HEK293 (cell line): Measurements from ENCODE around the gene BTBD9.

ENCODE experiments used
- CTCF ChIA-PET: fragments of 350-600 bp; formaldehyde crosslinking; extraction: SDS; loops from one replicate; lab custom pipeline; 2021; ENCODE audit warnings: antibody characterized with exemption; lab: Yijun Ruan, JAX
- POLR2A ChIA-PET: fragments of 300-600 bp; formaldehyde crosslinking; extraction: SDS; loops from one replicate; lab custom pipeline; 2020; ENCODE audit warnings: antibody characterized with exemption, inconsistent platforms; lab: Yijun Ruan, JAX
- H3K27ac ChIP-seq: fragments of 200-500 bp; sonication (Bioruptor generic); 2 replicates; pipeline ENCODE4 v1.5.1; 2014; ENCODE audit warnings: low read depth, low read length, control low read depth, inconsistent platforms; ENCODE audit errors: extremely low read depth
- H3K36me3 ChIP-seq, 2 experiments: fragments of 200-500 bp in 1 of 2; sonication (Bioruptor generic) in 1 of 2; 1 replicate in 1 of 2; 2 replicates in 1 of 2; pipeline ENCODE4 v1.5.1; 2014 to 2017; ENCODE audit warnings: inconsistent platforms in 2 of 2, low read length in 2 of 2; ENCODE audit not compliant: control insufficient read depth in 2 of 2, insufficient read depth in 1 of 2
- H3K4me1 ChIP-seq: fragments of 200-500 bp; sonication (Bioruptor generic); 2 replicates; pipeline ENCODE4 v1.5.1; 2014; ENCODE audit warnings: mild to moderate bottlenecking, low read length, inconsistent platforms; ENCODE audit not compliant: control insufficient read depth, insufficient read depth
- H3K4me3 ChIP-seq: 2 replicates; pipeline ENCODE4 v1.5.1; 2011; ENCODE audit warnings: low read depth, mild to moderate bottlenecking, control low read depth, low read length, moderate library complexity
- H3K9me3 ChIP-seq: fragments of 200-500 bp; sonication (Bioruptor generic); 2 replicates; pipeline ENCODE4 v1.5.1; 2014; ENCODE audit warnings: low read depth, low read length, inconsistent platforms; ENCODE audit not compliant: control insufficient read depth, insufficient read depth
- BCL6B ChIP-seq: fragments of 450-650 bp; formaldehyde crosslinking; IDR thresholded peaks from 2 replicates; pipeline ENCODE4 v1.5.1; 2017; ENCODE audit warnings: missing biosample characterization, missing genetic modification characterization
- KLF7 ChIP-seq: fragments of 450-650 bp; formaldehyde crosslinking; IDR thresholded peaks from 2 replicates; pipeline ENCODE4 v1.5.1; 2016; ENCODE audit warnings: missing biosample characterization, missing genetic modification characterization, borderline replicate concordance
- MZF1 ChIP-seq: fragments of 450-650 bp; formaldehyde crosslinking; IDR thresholded peaks from 2 replicates; pipeline ENCODE4 v1.5.1; 2017; ENCODE audit warnings: missing biosample characterization, missing genetic modification characterization, borderline replicate concordance
- ZFHX2 ChIP-seq: fragments of 450-650 bp; formaldehyde crosslinking; conservative IDR thresholded peaks from 2 replicates; pipeline ENCODE4 v1.5.1; 2016; ENCODE audit warnings: missing biosample characterization, missing genetic modification characterization
- ZNF174 ChIP-seq: fragments of 450-650 bp; formaldehyde crosslinking; IDR thresholded peaks from 2 replicates; pipeline ENCODE4 v1.5.0; 2017; ENCODE audit warnings: missing biosample characterization, mild to moderate bottlenecking, missing genetic modification characterization
- ZNF18 ChIP-seq: fragments of 450-650 bp; formaldehyde crosslinking; IDR thresholded peaks from 2 replicates; pipeline ENCODE4 v1.5.1; 2016; ENCODE audit warnings: missing biosample characterization, missing genetic modification characterization
- ZNF202 ChIP-seq: fragments of 450-650 bp; formaldehyde crosslinking; IDR thresholded peaks from 2 replicates; pipeline ENCODE4 v1.5.1; 2016; ENCODE audit warnings: missing biosample characterization, missing genetic modification characterization, borderline replicate concordance
- ZNF26 ChIP-seq: fragments of 450-650 bp; formaldehyde crosslinking; IDR thresholded peaks from 2 replicates; pipeline ENCODE4 v1.5.1; 2016; ENCODE audit warnings: missing biosample characterization, missing genetic modification characterization
- ZNF362 ChIP-seq: fragments of 450-650 bp; formaldehyde crosslinking; IDR thresholded peaks from 2 replicates; pipeline ENCODE4 v1.5.1; 2016; ENCODE audit warnings: missing biosample characterization, missing genetic modification characterization
- ZNF391 ChIP-seq: fragments of 450-650 bp; formaldehyde crosslinking; IDR thresholded peaks from 2 replicates; pipeline ENCODE4 v1.5.1; 2016; ENCODE audit warnings: low read depth, missing biosample characterization, missing genetic modification characterization, borderline replicate concordance
- ZNF394 ChIP-seq: fragments of 450-650 bp; formaldehyde crosslinking; IDR thresholded peaks from 2 replicates; pipeline ENCODE4 v1.5.1; 2016; ENCODE audit warnings: missing biosample characterization, missing genetic modification characterization, mild to moderate bottlenecking, moderate library complexity, borderline replicate concordance
- ZNF521 ChIP-seq: fragments of 450-650 bp; formaldehyde crosslinking; IDR thresholded peaks from 2 replicates; pipeline ENCODE4 v1.5.1; 2017; ENCODE audit warnings: missing biosample characterization, mild to moderate bottlenecking, missing genetic modification characterization
- ZNF580 ChIP-seq: fragments of 450-650 bp; formaldehyde crosslinking; IDR thresholded peaks from 2 replicates; pipeline ENCODE4 v1.5.1; 2016; ENCODE audit warnings: missing biosample characterization, missing genetic modification characterization
- ZNF600 ChIP-seq: fragments of 450-650 bp; formaldehyde crosslinking; IDR thresholded peaks from 2 replicates; pipeline ENCODE4 v1.5.1; 2016; ENCODE audit warnings: missing biosample characterization, missing genetic modification characterization
- ZNF621 ChIP-seq: fragments of 450-650 bp; formaldehyde crosslinking; IDR thresholded peaks from 2 replicates; pipeline ENCODE4 v1.5.1; 2017; ENCODE audit warnings: missing biosample characterization, missing genetic modification characterization
- ZNF623 ChIP-seq: fragments of 450-650 bp; formaldehyde crosslinking; IDR thresholded peaks from 2 replicates; pipeline ENCODE4 v1.5.1; 2016; ENCODE audit warnings: missing biosample characterization, missing genetic modification characterization
- ZNF658 ChIP-seq: fragments of 450-650 bp; formaldehyde crosslinking; IDR thresholded peaks from 2 replicates; pipeline ENCODE4; 2016; ENCODE audit warnings: missing biosample characterization, missing genetic modification characterization
- ZNF701 ChIP-seq: fragments of 450-650 bp; formaldehyde crosslinking; IDR thresholded peaks from 2 replicates; pipeline ENCODE4 v1.5.1; 2016; ENCODE audit warnings: missing biosample characterization, missing genetic modification characterization
- ZNF707 ChIP-seq: fragments of 450-650 bp; formaldehyde crosslinking; IDR thresholded peaks from 2 replicates; pipeline ENCODE4 v1.5.1; 2016; ENCODE audit warnings: missing biosample characterization, missing genetic modification characterization
- ZNF792 ChIP-seq: fragments of 450-650 bp; formaldehyde crosslinking; IDR thresholded peaks from 2 replicates; pipeline ENCODE4 v1.5.1; 2016; ENCODE audit warnings: missing biosample characterization, missing genetic modification characterization

BTBD9 gene

GRCh38 chr6:38163186-38164130, 476.3 kb downstream of the BTBD9 start:
- Histone ChIP-seq H3K4me3 (no peak overlapping the region), H3K36me3 (no peaks in the 10 kb centered on the region), H3K27ac (no peak overlapping the region), H3K9me3 (no peaks in the 10 kb centered on the region), H3K4me1 (no peaks in the 10 kb centered on the region)
- no peak for TF ChIP-seq ZNF600
- no peak for TF ChIP-seq ZNF202 (tag by site-specific recombination)
- no peak for TF ChIP-seq ZNF521 (tag by site-specific recombination)
- no peak for TF ChIP-seq ZNF391 (tag by site-specific recombination)
- no peak for TF ChIP-seq ZNF707 (tag by site-specific recombination)
- TF ChIP-seq ZNF174, result no peak
- no peak for TF ChIP-seq MZF1
- no peak for TF ChIP-seq ZNF580 (tag by site-specific recombination)
- no peak for TF ChIP-seq KLF7 (tag by site-specific recombination)
- no peak for TF ChIP-seq ZFHX2 (tag by site-specific recombination)
- no peak for TF ChIP-seq ZNF362 (tag by site-specific recombination)
- TF ChIP-seq ZNF792 (tag by site-specific recombination), result no peak
- no peak for TF ChIP-seq ZNF658 (tag by site-specific recombination)
- TF ChIP-seq ZNF18 (tag by site-specific recombination), result no peak
- no peak for TF ChIP-seq ZNF701 (tag by site-specific recombination)
- no peak for TF ChIP-seq ZNF621
- no peak for TF ChIP-seq BCL6B (tag by site-specific recombination)
- TF ChIP-seq ZNF394 (tag by site-specific recombination), result no peak
- CTCF ChIA-PET, result no interaction called here
- POLR2A ChIA-PET, result interaction anchor here (0.8 kb wide), 1 partner anchor 303 kb away, joined by 4 read pairs; no protein-coding TSS in a partner anchor

- TF ChIP-seq ZNF658 (tag by site-specific recombination) (no peak), ZNF623 (tag by site-specific recombination) (peak; percentile 56), ZNF26 (tag by site-specific recombination) (no peak)
- no peaks in the 10 kb centered on the region for H3K36me3 ChIP-seq
- H3K4me1 ChIP-seq, result no peaks in the 10 kb centered on the region
- no peaks in the 10 kb centered on the region for H3K9me3 ChIP-seq
- H3K4me3 ChIP-seq, result no peak overlapping the region
- ChIA-PET POLR2A (no interaction called here), CTCF (no interaction called here)
- no peak overlapping the region for H3K27ac ChIP-seq
Observed at GRCh38 chr6:38162493-38163185, 477.1 kb downstream of the BTBD9 start.
